Measurements from ENCODE around the gene AUTS2. TPM values are rescaled to one million over a fixed set of nuclear protein-coding genes. Genes with fewer than 3 reads are reported as not detected.

The AUTS2 gene
- total and polyA plus RNA-seq, 2 of the 8 experiments (the other 6 are each of a cell fraction or from before 2014, with no cell fraction given): 25.9 to 101 TPM

DNA sequence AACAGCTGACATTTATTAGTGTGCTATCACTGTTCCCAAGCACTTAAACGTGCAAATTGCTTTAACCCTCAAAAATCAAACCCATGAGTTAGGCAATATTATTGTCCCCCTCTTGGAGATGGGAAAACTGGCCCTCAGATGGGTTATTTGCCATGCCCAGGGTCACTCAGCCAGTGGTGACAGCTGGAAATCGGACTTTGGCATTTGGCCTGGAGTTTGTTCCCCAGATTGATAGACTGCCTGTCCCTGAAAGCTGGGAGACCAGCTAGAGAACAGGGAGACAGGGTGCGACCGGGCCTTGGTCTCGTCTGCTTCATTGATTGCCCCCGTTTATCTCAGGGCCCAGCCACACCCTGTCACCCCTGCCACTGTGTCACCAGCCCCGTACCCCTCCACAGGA, 1167.4 kb downstream of the AUTS2 start (continued):
- TF ChIP-seq, protein P1, sequence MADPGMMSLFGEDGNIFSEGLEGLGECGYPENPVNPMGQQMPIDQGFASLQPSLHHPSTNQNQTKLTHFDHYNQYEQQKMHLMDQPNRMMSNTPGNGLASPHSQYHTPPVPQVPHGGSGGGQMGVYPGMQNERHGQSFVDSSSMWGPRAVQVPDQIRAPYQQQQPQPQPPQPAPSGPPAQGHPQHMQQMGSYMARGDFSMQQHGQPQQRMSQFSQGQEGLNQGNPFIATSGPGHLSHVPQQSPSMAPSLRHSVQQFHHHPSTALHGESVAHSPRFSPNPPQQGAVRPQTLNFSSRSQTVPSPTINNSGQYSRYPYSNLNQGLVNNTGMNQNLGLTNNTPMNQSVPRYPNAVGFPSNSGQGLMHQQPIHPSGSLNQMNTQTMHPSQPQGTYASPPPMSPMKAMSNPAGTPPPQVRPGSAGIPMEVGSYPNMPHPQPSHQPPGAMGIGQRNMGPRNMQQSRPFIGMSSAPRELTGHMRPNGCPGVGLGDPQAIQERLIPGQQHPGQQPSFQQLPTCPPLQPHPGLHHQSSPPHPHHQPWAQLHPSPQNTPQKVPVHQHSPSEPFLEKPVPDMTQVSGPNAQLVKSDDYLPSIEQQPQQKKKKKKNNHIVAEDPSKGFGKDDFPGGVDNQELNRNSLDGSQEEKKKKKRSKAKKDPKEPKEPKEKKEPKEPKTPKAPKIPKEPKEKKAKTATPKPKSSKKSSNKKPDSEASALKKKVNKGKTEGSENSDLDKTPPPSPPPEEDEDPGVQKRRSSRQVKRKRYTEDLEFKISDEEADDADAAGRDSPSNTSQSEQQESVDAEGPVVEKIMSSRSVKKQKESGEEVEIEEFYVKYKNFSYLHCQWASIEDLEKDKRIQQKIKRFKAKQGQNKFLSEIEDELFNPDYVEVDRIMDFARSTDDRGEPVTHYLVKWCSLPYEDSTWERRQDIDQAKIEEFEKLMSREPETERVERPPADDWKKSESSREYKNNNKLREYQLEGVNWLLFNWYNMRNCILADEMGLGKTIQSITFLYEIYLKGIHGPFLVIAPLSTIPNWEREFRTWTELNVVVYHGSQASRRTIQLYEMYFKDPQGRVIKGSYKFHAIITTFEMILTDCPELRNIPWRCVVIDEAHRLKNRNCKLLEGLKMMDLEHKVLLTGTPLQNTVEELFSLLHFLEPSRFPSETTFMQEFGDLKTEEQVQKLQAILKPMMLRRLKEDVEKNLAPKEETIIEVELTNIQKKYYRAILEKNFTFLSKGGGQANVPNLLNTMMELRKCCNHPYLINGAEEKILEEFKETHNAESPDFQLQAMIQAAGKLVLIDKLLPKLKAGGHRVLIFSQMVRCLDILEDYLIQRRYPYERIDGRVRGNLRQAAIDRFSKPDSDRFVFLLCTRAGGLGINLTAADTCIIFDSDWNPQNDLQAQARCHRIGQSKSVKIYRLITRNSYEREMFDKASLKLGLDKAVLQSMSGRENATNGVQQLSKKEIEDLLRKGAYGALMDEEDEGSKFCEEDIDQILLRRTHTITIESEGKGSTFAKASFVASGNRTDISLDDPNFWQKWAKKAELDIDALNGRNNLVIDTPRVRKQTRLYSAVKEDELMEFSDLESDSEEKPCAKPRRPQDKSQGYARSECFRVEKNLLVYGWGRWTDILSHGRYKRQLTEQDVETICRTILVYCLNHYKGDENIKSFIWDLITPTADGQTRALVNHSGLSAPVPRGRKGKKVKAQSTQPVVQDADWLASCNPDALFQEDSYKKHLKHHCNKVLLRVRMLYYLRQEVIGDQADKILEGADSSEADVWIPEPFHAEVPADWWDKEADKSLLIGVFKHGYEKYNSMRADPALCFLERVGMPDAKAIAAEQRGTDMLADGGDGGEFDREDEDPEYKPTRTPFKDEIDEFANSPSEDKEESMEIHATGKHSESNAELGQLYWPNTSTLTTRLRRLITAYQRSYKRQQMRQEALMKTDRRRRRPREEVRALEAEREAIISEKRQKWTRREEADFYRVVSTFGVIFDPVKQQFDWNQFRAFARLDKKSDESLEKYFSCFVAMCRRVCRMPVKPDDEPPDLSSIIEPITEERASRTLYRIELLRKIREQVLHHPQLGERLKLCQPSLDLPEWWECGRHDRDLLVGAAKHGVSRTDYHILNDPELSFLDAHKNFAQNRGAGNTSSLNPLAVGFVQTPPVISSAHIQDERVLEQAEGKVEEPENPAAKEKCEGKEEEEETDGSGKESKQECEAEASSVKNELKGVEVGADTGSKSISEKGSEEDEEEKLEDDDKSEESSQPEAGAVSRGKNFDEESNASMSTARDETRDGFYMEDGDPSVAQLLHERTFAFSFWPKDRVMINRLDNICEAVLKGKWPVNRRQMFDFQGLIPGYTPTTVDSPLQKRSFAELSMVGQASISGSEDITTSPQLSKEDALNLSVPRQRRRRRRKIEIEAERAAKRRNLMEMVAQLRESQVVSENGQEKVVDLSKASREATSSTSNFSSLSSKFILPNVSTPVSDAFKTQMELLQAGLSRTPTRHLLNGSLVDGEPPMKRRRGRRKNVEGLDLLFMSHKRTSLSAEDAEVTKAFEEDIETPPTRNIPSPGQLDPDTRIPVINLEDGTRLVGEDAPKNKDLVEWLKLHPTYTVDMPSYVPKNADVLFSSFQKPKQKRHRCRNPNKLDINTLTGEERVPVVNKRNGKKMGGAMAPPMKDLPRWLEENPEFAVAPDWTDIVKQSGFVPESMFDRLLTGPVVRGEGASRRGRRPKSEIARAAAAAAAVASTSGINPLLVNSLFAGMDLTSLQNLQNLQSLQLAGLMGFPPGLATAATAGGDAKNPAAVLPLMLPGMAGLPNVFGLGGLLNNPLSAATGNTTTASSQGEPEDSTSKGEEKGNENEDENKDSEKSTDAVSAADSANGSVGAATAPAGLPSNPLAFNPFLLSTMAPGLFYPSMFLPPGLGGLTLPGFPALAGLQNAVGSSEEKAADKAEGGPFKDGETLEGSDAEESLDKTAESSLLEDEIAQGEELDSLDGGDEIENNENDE (IDR thresholded peaks at IDR 0.05; ENCODE audit: insufficient replicate concordance, low read length): no peak
- TF ChIP-seq KDM5A (IDR thresholded peaks at IDR 0.05; ENCODE audit: low read length) (no peak), HDAC6 (IDR thresholded peaks at IDR 0.05; ENCODE audit: low read depth, low read length) (no peak), CREB1 (IDR thresholded peaks at IDR 0.05) (no peak), EGR1 (IDR thresholded peaks at IDR 0.05; ENCODE audit: borderline replicate concordance, low read depth, low read length) (no peak), CHD1 (IDR thresholded peaks at IDR 0.05; ENCODE audit: low read depth, low read length) (no peak), SIX5 (IDR thresholded peaks at IDR 0.05; ENCODE audit: low read depth, low read length) (no peak), SP4 (IDR thresholded peaks at IDR 0.05; ENCODE audit: low read length) (no peak), RFX5 (IDR thresholded peaks at IDR 0.05; ENCODE audit: borderline replicate concordance, low read depth, low read length) (no peak)
